SK-N-SH (cell line): ENCODE results near the gene HDAC7.

Experiments
- CHD2 ChIP-seq: fragments of 150-350 bp; IDR thresholded peaks from 2 replicates; pipeline ENCODE4 v1.6.1; 2018; ENCODE audit warnings: low read length; ENCODE audit not compliant: partially characterized antibody
- CTCF ChIP-seq: fragments of 200-600 bp; sonication (generic); IDR thresholded peaks from 2 replicates; pipeline ENCODE4 v1.6.1; 2017; ENCODE audit warnings: antibody characterized with exemption, mild to moderate bottlenecking, moderate library complexity
- FOSL2 ChIP-seq: IDR thresholded peaks from 2 replicates; pipeline ENCODE4 v1.4.0; 2012; ENCODE audit warnings: low read depth, mild to moderate bottlenecking, moderate library complexity, borderline replicate concordance
- MAX ChIP-seq: IDR thresholded peaks from 2 replicates; pipeline ENCODE4 v1.4.0; 2012; ENCODE audit warnings: low read depth
- POLR2AphosphoS5 ChIP-seq: IDR thresholded peaks from 2 replicates; pipeline ENCODE4 v1.6.1; 2012; ENCODE audit warnings: low read depth, low read length
- SIN3A ChIP-seq: IDR thresholded peaks from 2 replicates; pipeline ENCODE4 v1.6.1; 2012; ENCODE audit warnings: low read depth, mild to moderate bottlenecking, low read length, moderate library complexity, borderline replicate concordance
- TCF12 ChIP-seq: IDR thresholded peaks from 2 replicates; pipeline ENCODE4 v1.4.0; 2012
- USF1 ChIP-seq: IDR thresholded peaks from 2 replicates; pipeline ENCODE4 v1.4.0; 2012; ENCODE audit warnings: low read depth, borderline replicate concordance
- YY1 ChIP-seq: IDR thresholded peaks from 2 replicates; pipeline ENCODE4 v1.4.0; 2012; ENCODE audit warnings: low read depth, mild to moderate bottlenecking

GRCh38 chr12:47811072-47811396 lies 8.7 kb downstream of the HDAC7 start:
- TF ChIP-seq POLR2AphosphoS5 (no peak), CTCF (no peak), FOSL2 (no peak), SIN3A (no peak), YY1 (no peak), MAX (no peak), CHD2 (no peak), TCF12 (no peak), USF1 (no peak)
